BLaER1 (cell line): ENCODE measurements around the gene PITX3.
"Not testable (repeated sequence)": the region's sequence is repeated elsewhere in the genome, so short reads cannot be mapped to it uniquely, and the experiment has no call there.

Experiments used
- H3K27ac ChIP-seq: shearing (Covaris generic); formaldehyde crosslinking; 2 replicates; pipeline ENCODE4 v1.8.1; 2022
- H3K27me3 ChIP-seq: shearing (Covaris generic); formaldehyde crosslinking; 2 replicates; pipeline ENCODE4 v1.8.1; 2022
- H3K36me3 ChIP-seq: shearing (Covaris generic); formaldehyde crosslinking; 2 replicates; pipeline ENCODE4 v1.8.1; 2022
- H3K4me1 ChIP-seq: shearing (Covaris generic); formaldehyde crosslinking; 2 replicates; pipeline ENCODE4 v1.8.1; 2022
- H3K4me2 ChIP-seq: shearing (Covaris generic); formaldehyde crosslinking; 2 replicates; pipeline ENCODE4 v1.8.1; 2022
- H3K4me3 ChIP-seq: shearing (Covaris generic); formaldehyde crosslinking; 2 replicates; pipeline ENCODE4 v1.8.1; 2022
- H3K9ac ChIP-seq: shearing (Covaris generic); formaldehyde crosslinking; 2 replicates; pipeline ENCODE4 v1.8.1; 2022
- H3K9me3 ChIP-seq: shearing (Covaris generic); formaldehyde crosslinking; 2 replicates; pipeline ENCODE4 v1.8.1; 2022
- H4K20me1 ChIP-seq: shearing (Covaris generic); formaldehyde crosslinking; 2 replicates; pipeline ENCODE4 v1.8.1; 2022
- Cebpa-rat ChIP-seq: shearing (Covaris generic); IDR thresholded peaks from 2 replicates; pipeline ENCODE4 v1.8.1; 2022

Gene PITX3

DNA sequence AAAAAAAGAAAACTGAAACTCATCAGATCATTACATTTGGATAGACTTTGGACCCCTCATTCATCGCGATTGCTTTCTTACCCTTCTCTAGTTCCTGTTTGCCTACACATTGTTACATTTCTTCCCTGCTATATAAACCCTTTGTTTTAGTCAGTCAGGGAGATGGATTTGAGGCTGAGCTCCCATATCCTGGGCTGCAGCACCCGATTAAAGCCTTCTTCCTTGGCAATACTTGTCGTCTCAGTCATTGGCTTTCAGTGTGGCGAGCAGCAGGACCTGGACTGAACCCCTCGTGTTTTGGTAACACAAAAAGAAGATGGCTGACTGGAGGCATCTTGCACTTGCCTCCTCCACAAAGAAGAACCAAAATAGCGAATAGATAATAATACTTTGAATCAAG, 49.4 kb downstream of the PITX3 start:
- Histone ChIP-seq H3K9ac (no peak overlapping the region), H3K27ac (no peak overlapping the region), H3K4me2 (no peak overlapping the region), H3K4me1 (no peaks in the 10 kb centered on the region), H3K36me3 (no peaks in the 10 kb centered on the region), H3K9me3 (peaks cover 50% of the 10 kb centered on the region), H3K4me3 (no peak overlapping the region), H3K27me3 (no peaks in the 10 kb centered on the region), H4K20me1 (no peaks in the 10 kb centered on the region)
- TF ChIP-seq Cebpa-rat, result no peak

- H3K4me3 ChIP-seq, H3K27ac ChIP-seq, H3K36me3 ChIP-seq, H3K4me2 ChIP-seq, H3K9ac ChIP-seq, H3K27me3 ChIP-seq, H3K4me1 ChIP-seq, H4K20me1 ChIP-seq: not testable (repeated sequence)
- peaks cover 74% of the 10 kb centered on the region for H3K9me3 ChIP-seq
These were observed 52.1 kb downstream of the PITX3 start for GRCh38 chr10:102188941-102189898.

DNA sequence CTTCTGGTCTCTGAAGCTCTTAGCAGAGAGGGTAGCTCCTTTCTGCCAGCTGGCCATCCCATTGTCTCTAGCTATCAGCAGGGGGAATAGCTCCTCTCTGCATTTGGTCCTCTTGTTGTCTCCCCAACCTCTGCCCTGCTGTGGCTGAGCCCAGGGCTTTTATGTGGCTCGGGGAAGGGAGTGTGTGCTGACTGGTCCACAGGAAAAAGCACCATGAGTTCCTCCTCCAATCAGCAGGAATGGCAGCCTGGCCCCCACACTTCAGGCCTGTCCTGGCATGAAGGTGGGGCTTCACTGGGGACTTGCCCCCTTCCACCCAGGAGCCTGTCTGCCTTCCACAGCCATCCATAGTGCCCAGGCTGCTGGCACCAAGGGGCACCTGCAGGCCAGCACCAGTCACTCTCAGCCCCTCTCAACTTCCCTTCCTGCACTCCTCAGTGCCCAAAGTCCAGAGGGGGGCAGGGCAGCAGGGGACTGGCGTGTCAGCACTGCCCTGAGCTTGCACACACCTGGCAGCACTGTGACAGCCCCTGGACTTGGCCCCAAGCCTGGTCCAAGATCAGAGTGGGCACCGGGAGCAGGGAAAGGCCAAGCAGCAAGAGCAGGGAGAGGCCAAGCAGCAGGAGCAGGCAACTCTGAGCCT, 52.9 kb downstream of the PITX3 start:
- Histone ChIP-seq H3K9me3 (peaks cover 72% of the 10 kb centered on the region), H3K27ac (no peak overlapping the region), H3K36me3 (no peaks in the 10 kb centered on the region), H3K9ac (no peak overlapping the region), H3K4me3 (no peak overlapping the region), H3K4me2 (no peak overlapping the region), H3K27me3 (no peaks in the 10 kb centered on the region), H4K20me1 (no peaks in the 10 kb centered on the region), H3K4me1 (no peaks in the 10 kb centered on the region)
- TF ChIP-seq Cebpa-rat, result no peak

- no peak overlapping the region for H3K27ac ChIP-seq
- no peaks in the 10 kb centered on the region for H3K36me3 ChIP-seq
- H3K9ac ChIP-seq, result no peak overlapping the region
- no peaks in the 10 kb centered on the region for H3K4me1 ChIP-seq
- H4K20me1 ChIP-seq, result no peaks in the 10 kb centered on the region
- no peaks in the 10 kb centered on the region for H3K27me3 ChIP-seq
- peaks cover 47% of the 10 kb centered on the region for H3K9me3 ChIP-seq
- no peak overlapping the region for H3K4me3 ChIP-seq
- no peak for TF ChIP-seq Cebpa-rat
- H3K4me2 ChIP-seq, result no peak overlapping the region
These were observed 55.3 kb downstream of the PITX3 start for GRCh38 chr10:102185811-102186527.

DNA sequence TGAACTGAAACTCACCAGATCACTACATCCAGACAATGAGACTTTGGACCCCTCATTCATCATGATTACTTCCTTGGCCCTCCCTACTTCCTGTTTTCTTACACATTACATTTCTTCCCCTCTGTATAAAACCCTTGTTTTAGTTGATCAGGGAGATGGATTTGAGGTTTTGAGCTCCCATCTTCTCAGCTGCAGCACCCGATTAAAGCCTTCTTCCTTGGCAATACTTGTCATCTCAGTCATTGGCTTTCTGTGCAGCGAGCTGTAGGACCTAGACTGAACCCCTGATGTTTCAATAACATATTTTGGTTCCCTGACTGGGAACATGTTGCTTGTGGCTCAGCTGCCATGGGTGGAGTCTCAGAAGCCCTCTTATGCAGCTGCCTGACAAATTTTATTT, 56.0 kb downstream of the PITX3 start:
- no peaks in the 10 kb centered on the region for H3K36me3 ChIP-seq
- H3K27me3 ChIP-seq, result no peaks in the 10 kb centered on the region
- peaks cover 41% of the 10 kb centered on the region for H3K9me3 ChIP-seq
- no peak overlapping the region for H3K4me2 ChIP-seq
- TF ChIP-seq Cebpa-rat, result no peak
- H3K9ac ChIP-seq, result no peak overlapping the region
- no peak overlapping the region for H3K27ac ChIP-seq
- H3K4me1 ChIP-seq, result no peaks in the 10 kb centered on the region
- H3K4me3 ChIP-seq, result no peak overlapping the region
- H4K20me1 ChIP-seq, result no peaks in the 10 kb centered on the region

DNA sequence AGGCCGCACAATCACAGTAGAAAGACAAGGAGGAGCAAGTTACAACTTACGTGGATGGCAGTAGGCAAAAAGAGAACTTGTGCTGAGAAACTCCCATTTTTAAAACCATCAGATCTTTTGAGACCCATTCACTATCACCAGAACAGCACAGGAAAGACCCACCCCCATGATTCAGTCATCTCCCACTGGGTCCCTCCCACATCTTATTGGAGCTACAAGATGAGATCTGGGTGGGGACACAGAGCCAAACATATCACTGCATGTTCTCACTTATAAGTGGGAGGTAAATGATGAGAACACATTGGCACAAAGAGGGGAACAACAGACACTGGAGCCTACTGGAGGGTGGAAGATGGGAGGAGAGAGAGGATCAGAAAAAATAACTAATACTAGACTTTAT, 56.7 kb downstream of the PITX3 start:
- no peak overlapping the region for H3K4me3 ChIP-seq
- peaks cover 34% of the 10 kb centered on the region for H3K9me3 ChIP-seq
- no peaks in the 10 kb centered on the region for H4K20me1 ChIP-seq
- H3K9ac ChIP-seq, result no peak overlapping the region
- H3K4me2 ChIP-seq, result no peak overlapping the region
- H3K27me3 ChIP-seq, result no peaks in the 10 kb centered on the region
- H3K27ac ChIP-seq, result no peak overlapping the region
- no peaks in the 10 kb centered on the region for H3K36me3 ChIP-seq
- TF ChIP-seq Cebpa-rat, result no peak
- no peaks in the 10 kb centered on the region for H3K4me1 ChIP-seq
